NCI-H1436 (cell line): Measurements from ENCODE around the gene TMTC1.
"Not testable (repeated sequence)": the region's sequence is repeated elsewhere in the genome, so short reads cannot be mapped to it uniquely, and the experiment has no call there.

ENCODE experiments used
- DNase-seq: peaks from one replicate; lab custom pipeline; 2025; lab: John Stamatoyannopoulos, UW

Gene TMTC1

DNA sequence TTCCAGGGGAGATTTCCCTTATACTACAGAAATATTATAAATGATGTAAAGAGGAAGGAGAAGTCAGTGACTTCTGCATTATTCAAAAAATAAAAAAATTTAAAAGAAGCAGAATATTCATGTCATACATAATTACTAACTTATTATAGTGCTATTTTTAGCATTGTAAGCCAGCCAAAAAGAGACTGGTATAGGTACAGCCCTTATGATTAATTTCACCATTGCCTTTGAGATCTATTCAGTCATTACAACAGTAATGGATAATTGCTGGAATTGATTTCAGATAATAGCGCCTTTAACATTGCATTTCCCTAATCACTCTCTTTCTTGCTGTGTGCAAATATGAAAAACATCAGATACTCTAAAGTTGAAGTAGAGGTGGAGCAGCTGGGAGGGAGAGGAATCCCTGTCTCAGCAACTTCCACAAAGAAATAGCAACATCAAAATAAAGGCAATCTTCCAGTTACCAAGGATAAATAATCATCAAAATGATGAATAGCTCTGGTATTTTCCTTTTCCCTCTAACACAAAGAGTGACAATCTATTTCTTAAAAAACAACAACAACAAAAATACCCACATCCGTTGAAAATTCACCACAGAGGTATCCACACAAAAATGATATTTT, 214.5 kb downstream of the TMTC1 start:
- DNase-seq: no peak

DNA sequence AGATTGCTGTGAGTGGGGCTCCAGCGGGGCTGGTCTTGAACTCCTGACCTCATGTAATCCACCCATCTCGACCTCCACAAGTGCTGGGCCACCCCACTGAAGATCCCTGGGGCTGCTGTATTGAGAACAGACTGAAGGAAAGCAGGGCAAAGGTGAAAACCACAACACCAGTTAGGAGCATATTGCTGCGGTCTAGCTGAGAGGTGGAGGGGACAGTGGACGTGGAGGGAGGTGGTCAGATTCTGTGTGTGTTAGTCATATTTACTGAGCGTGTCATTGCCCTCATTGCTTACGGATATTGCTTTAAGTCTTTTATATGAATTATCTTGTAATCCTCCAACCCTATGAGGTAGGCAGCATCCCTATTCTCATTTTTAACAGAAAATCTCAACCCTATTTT, 217.3 kb downstream of the TMTC1 start:
- no peak for DNase-seq

DNA sequence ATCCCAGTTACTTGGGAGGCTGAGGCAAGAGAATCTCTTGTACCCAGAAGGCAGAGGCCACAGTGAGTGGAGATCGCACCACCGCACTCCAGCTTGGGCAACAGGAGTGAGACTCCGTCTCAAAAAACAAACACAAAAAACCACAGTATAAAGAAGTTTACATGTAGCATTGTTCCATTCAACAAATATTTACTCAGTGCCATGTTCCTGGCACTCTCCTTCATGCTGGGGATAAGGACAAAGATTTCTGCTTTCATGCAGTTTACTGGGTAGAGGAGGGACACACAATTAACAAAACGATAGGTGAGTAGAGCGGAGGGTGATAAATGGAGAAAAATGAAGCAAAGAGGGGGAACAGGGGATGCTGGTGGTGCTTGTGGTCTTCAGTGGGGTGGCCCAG, 218.0 kb downstream of the TMTC1 start:
- DNase-seq: no peak

DNA sequence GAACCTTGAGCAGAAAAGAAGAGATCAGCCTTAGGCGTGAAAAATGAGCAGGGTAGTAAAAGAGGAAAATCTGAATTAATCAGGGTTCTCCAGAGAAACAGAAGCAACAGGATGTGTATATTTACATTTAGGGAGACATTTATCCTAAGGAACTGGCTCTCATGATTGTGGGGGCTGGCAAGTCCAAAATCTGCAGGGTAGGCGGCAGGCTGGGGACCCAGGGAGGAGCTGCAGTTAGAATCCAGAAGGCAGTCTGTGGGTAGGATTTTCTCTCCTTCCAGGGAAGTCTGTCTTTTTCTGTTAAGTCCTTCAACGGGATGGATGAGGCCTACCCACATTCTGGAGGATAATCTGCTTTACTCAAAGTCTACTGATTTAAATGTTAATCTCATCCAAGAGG, 218.8 kb downstream of the TMTC1 start:
- no peak for DNase-seq

DNA sequence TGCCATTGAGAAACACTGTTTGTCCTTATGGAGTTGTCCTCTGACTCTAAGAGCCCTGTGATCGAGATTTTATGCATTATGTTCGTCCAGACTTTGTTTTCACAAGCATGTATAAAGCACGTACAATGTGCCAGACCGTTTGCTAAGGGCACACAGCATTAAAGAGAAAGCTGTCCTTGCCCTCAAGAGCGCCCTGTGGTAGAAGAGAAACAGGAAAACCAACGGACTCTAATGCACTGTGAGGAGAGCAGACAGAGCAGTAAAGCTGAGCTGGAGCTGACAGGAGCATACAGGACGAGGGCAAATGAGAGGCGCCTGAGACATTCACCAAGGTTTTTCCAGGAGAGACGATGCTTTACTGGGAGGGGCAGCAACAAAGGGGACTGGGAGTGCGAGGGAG, 220.1 kb downstream of the TMTC1 start:
- DNase-seq: no peak

DNA sequence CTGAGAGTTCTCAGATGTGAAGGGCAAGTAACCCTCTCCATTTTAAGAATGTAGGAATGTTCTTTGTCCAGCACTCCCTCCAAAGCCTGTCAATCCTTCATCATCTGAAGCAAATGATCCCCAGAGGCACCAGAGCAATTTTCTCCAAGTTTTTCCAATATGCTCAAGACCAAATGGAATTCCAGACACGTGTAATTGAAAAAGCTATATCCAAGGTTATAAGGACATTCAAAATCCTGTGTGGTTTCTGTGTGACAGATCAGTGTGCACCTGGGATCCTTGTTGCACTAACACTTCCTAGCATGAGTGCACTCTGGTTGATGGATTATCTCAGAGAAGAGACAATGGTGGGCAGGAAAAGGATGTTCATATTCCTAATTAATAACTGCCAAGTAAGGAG, 220.7 kb downstream of the TMTC1 start:
- no peak for DNase-seq

DNA sequence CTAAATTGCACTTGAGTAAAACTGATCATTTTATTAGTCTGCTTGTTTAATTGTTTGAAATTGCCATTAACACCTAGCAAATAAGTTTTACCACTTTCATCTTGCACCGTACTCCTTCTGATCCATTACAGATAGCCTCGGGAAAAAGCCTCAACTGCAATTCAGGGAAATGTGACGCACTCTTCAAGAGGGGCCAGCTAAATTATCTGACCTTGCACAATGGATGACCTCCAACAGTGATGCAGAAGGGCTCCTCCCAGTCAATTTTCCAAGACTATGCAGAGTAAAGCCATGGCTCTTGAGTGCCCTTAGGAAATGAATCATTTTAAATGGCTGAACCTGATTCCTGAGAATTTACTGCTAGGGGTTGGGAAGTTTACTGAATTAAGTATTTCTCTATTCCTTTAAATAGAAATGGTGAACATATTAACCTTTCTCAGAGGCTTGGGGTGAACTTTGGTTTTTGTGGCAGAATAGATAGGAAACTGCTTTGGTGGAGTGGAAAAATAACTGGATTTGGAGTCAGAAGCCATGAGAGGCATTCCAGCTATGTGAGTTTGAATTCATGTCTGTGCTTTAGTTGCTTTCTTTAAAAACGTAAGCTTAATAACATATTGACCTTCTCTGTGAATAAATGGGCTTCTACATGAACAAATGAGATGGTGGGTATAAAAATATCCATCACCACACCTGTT, 221.5 kb downstream of the TMTC1 start:
- DNase-seq: no peak

DNA sequence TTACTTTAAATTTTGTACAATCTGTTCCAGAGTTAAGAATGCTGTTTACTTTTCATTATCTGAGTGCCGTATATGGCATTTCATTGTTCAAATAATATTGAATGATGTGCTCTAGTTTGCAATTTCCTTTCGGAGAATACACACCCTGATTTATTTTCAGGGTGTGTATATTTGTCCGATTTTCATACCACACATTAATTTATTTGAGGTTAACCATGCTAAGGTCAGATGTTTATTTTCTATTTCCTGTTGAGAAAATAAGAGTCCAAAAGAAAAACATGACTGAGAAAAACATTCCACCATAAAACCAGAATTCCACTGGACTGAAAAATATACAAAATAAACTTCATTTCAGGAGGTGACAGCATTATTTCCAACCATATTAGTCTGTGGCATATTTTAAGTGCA, 222.1 kb downstream of the TMTC1 start:
- DNase-seq: no peak

DNA sequence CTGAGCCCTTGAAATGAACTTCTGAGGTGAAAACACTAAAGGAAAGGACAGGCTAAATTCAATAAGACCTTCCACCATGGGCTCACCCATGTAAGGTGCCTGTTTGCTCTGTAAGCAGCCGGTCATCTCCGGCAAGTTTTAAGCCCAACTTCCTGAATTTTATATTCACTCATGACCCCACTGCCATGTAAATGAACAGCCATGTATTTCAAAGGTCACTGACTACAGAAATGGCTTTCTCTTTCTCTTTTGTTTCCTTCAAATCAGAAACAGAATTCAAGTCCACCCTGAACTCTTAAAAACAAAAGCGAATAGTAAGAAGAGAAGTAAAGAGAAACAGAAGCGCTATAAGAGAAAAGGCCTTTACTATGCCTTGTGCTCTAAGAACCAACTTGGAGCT, 224.5 kb downstream of the TMTC1 start:
- no peak for DNase-seq

DNA sequence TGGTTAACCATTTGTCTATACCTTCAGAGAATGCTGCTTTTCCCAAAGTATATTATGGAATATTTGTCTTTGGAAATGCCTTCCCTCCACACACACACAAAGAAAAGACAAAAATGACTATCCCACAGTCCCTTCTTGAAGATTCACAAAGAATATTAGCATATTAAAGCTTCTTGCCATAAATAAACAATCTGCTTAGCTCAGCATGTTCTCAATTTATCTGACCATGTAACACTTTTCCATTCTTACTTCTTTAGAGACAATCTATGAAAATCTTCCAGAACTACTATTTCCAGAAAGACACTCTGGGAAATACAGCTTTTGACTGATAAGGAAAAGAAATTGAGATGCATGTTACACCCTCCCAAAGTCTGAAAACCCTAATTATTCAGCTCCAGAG, 227.4 kb downstream of the TMTC1 start:
- no peak for DNase-seq

DNA sequence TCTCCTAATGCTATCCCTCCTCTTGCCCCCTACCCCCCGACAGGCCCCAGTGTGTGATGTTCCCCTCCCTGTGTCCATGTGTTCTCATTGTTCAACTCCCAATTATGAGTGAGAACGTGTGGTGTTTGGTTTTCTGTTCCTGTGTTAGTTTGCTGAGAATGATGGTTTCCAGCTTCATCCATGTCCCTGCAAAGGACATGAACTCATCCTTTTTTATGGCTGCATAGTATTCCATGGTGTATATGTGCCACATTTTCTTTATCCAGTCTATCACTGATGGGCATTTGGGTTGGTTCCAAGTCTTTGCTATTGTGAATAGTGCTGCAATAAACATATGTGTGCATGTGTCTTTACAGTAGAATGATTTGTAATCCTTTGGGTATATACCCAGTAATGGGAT, 228.3 kb downstream of the TMTC1 start:
- not testable (repeated sequence) for DNase-seq

DNA sequence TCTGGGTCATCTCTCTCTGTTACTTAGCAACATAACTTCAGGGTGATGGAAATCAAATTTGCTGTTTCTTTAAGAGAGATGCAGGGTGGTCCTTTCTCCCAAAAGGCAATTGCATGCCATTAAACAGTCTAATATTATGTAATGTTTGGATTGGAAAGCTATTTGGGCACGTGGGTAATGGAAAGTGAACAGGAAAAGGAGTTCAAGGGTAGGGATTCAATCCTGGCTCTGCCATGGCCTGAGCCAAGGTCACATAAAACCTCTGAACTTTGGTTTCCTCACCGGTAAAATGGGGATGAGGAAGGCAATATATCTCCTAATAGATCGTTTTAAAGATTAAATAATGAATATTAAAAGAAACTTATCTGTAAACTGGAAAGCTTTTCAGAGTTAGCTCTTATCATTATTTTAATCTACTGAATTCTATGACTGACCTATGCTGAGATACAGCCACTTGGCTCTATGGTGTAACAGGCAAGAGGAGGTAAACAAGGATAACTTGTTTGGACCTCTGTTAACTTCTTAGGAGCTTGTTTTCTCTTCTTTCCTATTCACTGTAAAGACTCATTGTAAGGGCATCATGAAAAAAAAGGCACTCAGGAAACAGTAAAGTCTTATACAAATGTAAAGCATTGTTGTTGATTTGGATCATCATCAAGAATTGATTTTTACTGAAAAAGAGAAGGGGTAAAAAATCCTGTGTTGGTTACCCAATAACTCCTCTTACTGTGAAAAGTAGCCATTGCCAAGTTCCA, 230.6 kb downstream of the TMTC1 start:
- no peak for DNase-seq

DNA sequence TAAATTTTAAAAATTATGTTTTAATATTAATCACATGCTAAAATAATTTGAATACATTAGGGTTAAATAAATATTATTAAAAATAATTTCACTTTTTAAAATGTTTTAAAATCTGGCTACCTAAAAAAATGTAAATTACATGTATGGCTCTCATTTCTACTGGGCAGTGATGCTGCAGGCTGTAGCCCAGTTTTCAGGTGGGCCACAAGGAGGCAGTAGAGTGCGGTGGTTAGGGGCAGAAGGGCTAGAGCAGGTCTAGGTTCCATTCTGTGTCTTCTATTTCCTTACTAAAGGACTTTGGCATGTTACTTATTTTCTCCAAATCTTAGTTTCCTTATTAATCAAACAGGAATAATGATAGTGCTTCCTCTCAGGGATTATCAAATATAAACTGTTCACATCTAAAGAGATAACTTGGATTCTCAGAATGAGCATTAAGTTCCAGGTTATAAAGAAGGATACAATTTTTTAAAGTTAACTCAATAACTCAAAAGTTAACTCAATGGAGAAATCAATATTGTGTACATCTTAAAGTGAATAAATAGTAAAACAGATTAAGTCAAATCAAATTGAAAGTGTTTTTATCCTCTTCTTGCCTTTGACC, 231.3 kb downstream of the TMTC1 start:
- DNase-seq: no peak

DNA sequence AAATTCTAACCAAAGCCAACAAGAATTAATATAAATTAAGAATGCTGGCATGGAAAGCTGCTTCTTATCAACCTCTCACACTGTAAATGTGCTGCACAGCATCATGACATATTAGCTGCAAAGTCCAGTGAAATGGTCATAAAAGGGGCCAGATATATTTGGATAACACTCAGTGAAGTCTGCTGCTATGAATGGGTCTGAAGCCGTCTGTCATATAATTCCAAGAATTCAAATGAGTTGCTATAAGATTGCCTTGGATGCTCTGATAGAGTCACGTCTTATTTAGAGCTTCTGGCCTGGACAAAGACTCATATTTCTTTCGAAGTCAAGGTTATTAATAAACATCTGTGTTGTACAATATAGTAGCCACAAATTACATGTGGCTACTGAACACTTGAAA, 231.9 kb downstream of the TMTC1 start:
- DNase-seq: no peak

DNA sequence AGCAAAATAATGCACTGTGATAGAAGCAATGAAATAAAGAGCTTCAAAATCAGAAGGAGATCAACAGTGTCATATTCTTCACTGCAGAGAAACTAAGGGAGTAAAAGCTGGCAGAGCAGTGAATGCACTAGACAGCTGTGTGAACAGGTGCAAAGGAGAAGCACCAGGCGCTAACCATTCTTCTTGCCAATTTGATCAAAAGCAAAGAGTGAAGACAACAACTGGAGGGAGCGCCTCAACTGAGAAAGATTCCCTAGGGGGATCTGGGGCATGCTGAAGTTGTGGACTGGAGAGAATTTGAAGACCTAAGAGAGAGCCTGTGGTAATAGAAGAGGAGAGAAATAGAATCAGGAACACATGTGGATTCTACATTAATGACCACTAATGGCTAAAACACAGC, 235.9 kb downstream of the TMTC1 start:
- DNase-seq: no peak

DNA sequence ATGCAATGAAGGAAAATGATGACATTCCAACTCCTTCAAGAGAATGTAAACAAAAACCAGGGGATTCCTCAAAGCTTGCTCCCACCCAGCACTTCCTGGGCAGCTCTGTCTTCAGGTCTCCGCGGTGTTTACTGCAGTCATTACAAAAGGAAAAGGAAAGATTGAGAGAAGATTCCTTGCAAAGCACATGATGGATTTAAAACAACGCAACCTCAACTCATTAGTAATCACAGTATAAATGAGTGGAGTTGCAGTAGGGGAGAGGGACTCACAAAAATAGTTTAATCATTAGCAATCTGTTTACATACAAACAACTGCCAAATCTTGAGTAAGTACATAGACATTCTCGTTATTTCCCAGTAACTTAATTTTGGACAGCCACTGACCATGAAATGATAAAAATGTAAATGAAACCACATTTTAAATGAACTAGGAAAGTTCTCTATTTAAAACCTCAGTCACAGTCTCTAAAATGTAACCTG, 236.6 kb downstream of the TMTC1 start:
- no peak for DNase-seq

DNA sequence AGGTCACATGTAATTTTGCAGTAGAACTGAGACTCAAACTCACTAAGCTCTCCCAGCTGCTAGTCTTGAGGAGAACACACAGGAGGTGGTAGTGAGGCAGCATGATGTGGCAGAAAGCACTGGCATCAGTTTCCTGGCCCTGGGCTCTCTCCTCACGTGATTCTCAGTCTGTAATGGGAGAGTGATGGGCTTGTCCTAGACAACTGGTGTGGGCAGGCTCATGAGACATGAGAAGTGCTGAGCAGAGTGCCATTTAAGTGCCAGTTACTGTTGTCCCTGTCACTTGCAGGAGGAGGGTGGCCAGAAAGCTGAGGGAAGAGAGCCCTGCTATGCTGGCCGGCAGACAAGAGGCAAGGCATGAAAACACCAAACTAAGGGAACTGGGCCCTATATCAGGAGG, 237.7 kb downstream of the TMTC1 start:
- DNase-seq: no peak

DNA sequence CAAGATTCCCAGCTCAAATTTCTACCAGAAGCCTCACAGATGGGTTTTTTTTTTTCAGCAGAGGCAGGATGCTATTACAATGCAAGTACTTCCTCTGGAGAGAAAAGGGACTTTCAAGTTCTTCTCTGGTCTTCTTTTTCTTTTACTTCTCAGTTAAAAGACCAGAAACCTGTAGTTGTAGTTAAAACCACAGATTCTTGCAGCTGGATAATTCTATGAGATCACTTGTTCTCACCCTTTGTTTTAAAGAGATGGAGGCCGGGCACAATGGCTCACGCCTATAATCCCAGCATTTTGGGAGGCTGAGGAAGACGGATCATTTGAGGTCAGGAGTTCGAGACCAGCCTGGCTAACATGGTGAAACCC, 238.7 kb downstream of the TMTC1 start:
- no peak for DNase-seq

DNA sequence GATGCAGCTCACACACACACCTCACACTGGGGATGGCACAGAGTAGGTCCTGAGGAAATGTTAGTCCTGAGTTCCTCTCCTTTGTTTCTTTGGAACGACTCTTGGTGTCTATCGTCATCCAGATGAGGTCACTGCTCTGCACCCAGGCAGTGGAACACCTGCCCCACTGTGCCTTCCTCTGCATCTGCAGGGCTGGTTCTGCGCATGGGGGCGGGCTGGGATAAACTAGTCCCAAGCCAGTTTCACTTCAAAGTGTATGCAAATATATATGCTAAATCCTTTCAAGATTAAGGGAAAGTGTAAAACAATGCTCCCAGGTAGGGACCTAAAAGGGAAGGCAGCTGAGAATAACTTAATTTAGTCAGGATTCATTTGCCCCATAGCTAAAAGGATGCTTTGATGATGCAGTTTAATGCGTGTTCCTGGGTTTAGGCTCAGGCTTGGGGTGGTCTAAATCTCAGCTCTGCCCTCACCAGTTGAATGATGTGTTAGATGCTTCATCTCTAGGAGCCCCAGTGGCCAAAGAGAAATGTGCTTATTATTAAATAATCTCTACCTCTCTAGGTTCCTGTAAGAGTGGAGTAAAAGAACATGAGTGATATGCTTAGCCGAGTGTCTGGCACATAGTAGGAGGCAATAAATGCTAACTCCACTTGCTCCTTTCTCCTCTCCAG, 239.2 kb downstream of the TMTC1 start:
- DNase-seq: no peak

DNA sequence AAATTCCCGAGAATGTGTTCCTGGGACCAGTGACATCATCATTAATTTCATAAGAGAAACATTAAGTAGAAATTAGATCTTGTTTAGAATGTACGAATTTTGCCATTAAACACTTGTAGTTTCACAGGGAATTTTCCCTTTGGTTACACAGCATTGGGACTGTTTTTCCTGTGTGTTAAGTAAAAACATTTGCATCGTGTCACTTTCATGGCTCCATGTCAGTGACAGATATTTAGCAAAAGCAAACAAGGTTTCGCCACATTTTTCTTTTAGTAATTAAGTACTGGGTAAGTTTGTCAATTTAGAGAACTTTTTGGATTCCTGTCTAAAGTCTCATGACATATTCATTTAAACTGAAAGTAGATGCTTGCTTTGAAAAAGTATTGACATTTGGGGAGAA, 240.7 kb downstream of the TMTC1 start:
- no peak for DNase-seq

DNA sequence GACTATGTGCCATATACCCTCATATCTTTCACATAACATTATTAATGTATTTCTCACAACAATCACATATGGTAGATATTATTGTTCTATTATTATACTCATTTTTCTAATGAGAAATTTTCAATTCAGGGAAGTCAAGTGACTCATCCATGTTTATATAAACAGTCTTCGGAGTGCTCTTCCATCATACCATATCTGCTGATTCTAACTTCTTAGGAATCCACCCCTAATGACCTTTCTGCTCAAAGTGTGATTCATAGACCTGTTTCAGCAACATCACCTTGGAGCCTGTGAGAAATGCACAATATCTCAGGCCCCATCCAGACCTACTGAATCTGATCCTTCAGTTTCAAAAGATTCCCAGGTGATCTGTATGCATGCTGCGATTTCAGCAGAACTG, 246.4 kb downstream of the TMTC1 start:
- DNase-seq: no peak

DNA sequence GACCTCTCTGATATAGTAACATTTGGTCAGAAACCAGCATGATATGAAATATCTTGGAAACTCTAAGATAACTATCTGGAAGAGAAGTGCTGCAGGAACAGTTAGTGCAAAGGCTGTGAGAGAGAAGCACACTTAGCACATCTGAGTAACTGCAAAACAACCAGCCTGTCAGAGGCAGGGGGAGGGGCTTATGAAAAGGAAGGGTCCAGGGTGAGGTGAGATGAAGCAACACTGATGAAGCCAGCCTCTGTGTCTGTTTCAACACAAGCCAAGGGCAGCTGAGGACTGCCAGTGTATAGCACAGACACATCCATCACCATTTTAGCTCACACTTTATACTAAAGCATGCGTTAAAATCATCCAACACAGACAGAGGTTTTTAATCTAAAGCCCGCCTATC, 248.8 kb downstream of the TMTC1 start:
- no peak for DNase-seq
